GM12865 (cell line): Measurements from ENCODE around the gene PRDM11.

ENCODE experiments used
- DNase-seq: peaks from one replicate; pipeline ENCODE4 v3.0.0; 2010; ENCODE audit warnings: low read depth
- H3K4me3 ChIP-seq: 2 replicates; pipeline ENCODE4 v1.5.1; 2011; ENCODE audit warnings: mild to moderate bottlenecking, low read depth, low read length, control low read depth
- CTCF ChIP-seq: IDR thresholded peaks from 2 replicates; pipeline ENCODE4 v1.5.1; 2011; ENCODE audit warnings: low read length, control low read depth, low read depth, inconsistent platforms; ENCODE audit not compliant: insufficient read depth; ENCODE audit errors: missing control alignments

Gene PRDM11

GRCh38 chr11:45209891-45210699, 63.7 kb downstream of the PRDM11 start:
- no peak for TF ChIP-seq CTCF
- peak; percentile 11 for DNase-seq
- no peak overlapping the region for H3K4me3 ChIP-seq

- H3K4me3 ChIP-seq, result no peak overlapping the region
- no peak for DNase-seq
- no peak for TF ChIP-seq CTCF
Observed at GRCh38 chr11:45210846-45211245, 64.4 kb downstream of the PRDM11 start.

- TF ChIP-seq CTCF, result no peak
- DNase-seq, result no peak
- H3K4me3 ChIP-seq, result no peak overlapping the region
Observed at GRCh38 chr11:45211732-45212131, 65.3 kb downstream of the PRDM11 start.

GRCh38 chr11:45212566-45213315, 66.3 kb downstream of the PRDM11 start:
- TF ChIP-seq CTCF, result no peak
- H3K4me3 ChIP-seq, result no peak overlapping the region
- no peak for DNase-seq

- no peak for DNase-seq
- no peak overlapping the region for H3K4me3 ChIP-seq
- TF ChIP-seq CTCF, result no peak
Observed at GRCh38 chr11:45213316-45213665, 66.9 kb downstream of the PRDM11 start.

GRCh38 chr11:45213717-45214116, 67.3 kb downstream of the PRDM11 start:
- DNase-seq, result no peak
- TF ChIP-seq CTCF, result no peak

More at GRCh38 chr11:45213717-45214116, 67.3 kb downstream of the PRDM11 start:
- H3K4me3 ChIP-seq, result no peak overlapping the region
